Omental fat pad (tissue), 4 donors: Measurements from ENCODE around the gene CDC27. TPM values are rescaled to one million over a fixed set of nuclear protein-coding genes. Genes with fewer than 3 reads are reported as not detected.

Source experiments
- ATAC-seq: fragments of 150-250 bp; one replicate; pipeline ENCODE4 v1.9.1; 2016; ENCODE audit warnings: mild to moderate bottlenecking, moderate library complexity; ENCODE audit not compliant: low FRiP score
- DNase-seq: peaks from one replicate; pipeline ENCODE4 v3.0.0-alpha.2; 2019; ENCODE audit warnings: low spot score
- total RNA-seq, 4 donors: library from RNA; depleted of rRNA; stranded (reverse); fragments of >200 nt; gene quantifications; one replicate each; pipeline ENCODE4 v1.1.0, GENCODE V29; 2016
- TF ChIP-seq, protein P1 (sequence below), 3 donors: fragments of 450-650 bp; IDR thresholded peaks; one replicate each; pipeline ENCODE4 v1.5.1; 2016 to 2017; ENCODE audit warnings: antibody characterized with exemption in 3 of 3, mild to moderate bottlenecking in 3 of 3, moderate library complexity in 2 of 3

Gene CDC27
- total RNA-seq, result 10 to 100 TPM; 66.1 to 95.8 (median 76.2) TPM

DNA sequence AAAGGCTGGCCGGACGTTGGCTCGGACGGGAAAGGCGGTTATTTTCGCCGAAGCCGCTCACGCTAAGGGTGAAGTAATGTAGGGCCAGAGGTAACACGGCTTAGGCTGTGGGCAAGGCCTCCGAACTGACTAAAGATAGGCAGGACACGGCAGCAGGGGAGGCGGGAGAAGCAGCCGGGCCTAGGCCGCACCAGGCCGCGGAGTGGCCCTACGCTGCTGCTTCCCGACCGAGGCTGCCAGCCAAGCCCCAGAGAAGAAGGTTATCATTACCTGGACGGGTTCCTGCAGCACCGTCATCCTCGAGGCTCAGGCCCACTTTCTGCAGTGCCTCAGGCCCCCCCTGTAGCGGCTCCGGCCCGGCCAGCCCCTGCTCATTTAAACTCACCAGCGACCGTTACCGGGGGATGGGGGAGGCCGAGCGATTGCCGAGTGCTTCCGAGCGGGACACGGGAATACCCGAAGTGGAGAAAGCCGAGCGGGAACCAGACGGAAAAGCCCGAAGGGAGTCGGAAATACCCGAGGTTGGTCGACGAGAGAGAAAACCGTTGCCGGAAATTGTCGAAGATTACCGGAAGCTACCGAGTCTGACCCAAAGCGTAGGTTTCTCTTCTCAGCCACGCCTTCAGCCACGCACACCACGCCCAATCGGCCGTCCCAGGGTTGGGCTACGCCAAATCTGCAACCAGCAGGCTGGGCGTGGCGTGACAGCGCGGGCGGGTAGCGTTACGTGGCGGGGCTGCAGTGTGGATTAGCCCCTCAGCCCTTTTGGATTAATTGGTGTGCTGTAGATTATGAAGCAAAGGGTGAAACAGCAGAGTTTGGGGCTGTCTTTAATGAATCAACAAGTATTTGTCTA, at the start of gene CDC27:
CDC27 (minus strand) TSS at position 420 of the 856 bp plus-strand sequence; CDS start at position 297, 123 bp downstream.
- peak; percentile 100 for DNase-seq
- TF ChIP-seq, protein P1, sequence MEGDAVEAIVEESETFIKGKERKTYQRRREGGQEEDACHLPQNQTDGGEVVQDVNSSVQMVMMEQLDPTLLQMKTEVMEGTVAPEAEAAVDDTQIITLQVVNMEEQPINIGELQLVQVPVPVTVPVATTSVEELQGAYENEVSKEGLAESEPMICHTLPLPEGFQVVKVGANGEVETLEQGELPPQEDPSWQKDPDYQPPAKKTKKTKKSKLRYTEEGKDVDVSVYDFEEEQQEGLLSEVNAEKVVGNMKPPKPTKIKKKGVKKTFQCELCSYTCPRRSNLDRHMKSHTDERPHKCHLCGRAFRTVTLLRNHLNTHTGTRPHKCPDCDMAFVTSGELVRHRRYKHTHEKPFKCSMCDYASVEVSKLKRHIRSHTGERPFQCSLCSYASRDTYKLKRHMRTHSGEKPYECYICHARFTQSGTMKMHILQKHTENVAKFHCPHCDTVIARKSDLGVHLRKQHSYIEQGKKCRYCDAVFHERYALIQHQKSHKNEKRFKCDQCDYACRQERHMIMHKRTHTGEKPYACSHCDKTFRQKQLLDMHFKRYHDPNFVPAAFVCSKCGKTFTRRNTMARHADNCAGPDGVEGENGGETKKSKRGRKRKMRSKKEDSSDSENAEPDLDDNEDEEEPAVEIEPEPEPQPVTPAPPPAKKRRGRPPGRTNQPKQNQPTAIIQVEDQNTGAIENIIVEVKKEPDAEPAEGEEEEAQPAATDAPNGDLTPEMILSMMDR (IDR thresholded peaks at IDR 0.05), result no peak
- ATAC-seq, result peak; percentile 98

GRCh38 chr17:47238321-47239010, 49.4 kb upstream of the CDC27 start:
- TF ChIP-seq, protein P1 (IDR thresholded peaks at IDR 0.05), result no peak
- ATAC-seq, result no peak
- DNase-seq, result no peak

GRCh38 chr17:47237841-47238240, 48.7 kb upstream of the CDC27 start:
- no peak for ATAC-seq
- TF ChIP-seq, protein P1 (IDR thresholded peaks at IDR 0.05), result no peak
- no peak for DNase-seq

- no peak for ATAC-seq
- no peak for DNase-seq
- TF ChIP-seq, protein P1 (IDR thresholded peaks at IDR 0.05), result no peak
Observed at GRCh38 chr17:47235923-47236322, 46.8 kb upstream of the CDC27 start.

DNA sequence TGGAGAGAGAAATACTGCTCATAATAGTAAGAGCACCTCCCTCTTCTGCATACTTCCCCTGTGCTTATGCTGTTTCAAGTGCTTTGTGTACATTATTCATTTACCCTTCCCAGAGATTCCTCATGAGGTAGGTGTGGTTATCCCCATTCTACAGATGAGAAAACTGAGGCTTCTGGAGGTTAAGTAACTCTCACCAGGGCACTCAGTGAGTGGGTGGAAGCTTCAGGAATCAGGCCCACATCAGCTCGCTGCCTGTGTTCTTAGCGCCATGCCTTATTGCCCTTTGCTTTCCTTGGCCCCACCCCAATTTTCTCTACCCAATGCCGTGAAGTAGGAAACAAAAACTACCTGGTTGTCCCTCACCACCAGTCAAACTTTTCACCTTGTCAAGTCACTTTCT, 46.4 kb upstream of the CDC27 start:
- DNase-seq (no peak), ATAC-seq (no peak)
- TF ChIP-seq, protein P1 (IDR thresholded peaks at IDR 0.05), result no peak

- DNase-seq, result no peak
- no peak for ATAC-seq
Observed at GRCh38 chr17:47232465-47232864, 43.4 kb upstream of the CDC27 start.

More at GRCh38 chr17:47232465-47232864, 43.4 kb upstream of the CDC27 start:
- TF ChIP-seq, protein P1 (IDR thresholded peaks at IDR 0.05), result no peak
